GM10248 (cell line): Measurements from ENCODE around the gene PRKAR1B.

Experiments
- CTCF ChIA-PET: fragments of 300-600 bp; sonication (Branson Sonifier 250); formaldehyde crosslinking; extraction: SDS; loops from one replicate; lab custom pipeline; 2021; ENCODE audit warnings: antibody characterized with exemption; lab: Yijun Ruan, JAX
- POLR2A ChIA-PET: fragments of 350-650 bp; sonication (Branson Sonifier 250); formaldehyde crosslinking; extraction: SDS; loops from one replicate; lab custom pipeline; 2020; ENCODE audit warnings: antibody characterized with exemption; lab: Yijun Ruan, JAX
- DNase-seq: peaks from one replicate; pipeline ENCODE4 v3.0.0; 2012; ENCODE audit errors: extremely low spot score
- TF ChIP-seq, protein P1 (sequence below): IDR thresholded peaks from 2 replicates; pipeline ENCODE4 v1.5.1; 2012; ENCODE audit warnings: mild to moderate bottlenecking, low read depth; ENCODE audit errors: extremely low read depth, missing control alignments, control extremely low read depth

PRKAR1B gene

DNA sequence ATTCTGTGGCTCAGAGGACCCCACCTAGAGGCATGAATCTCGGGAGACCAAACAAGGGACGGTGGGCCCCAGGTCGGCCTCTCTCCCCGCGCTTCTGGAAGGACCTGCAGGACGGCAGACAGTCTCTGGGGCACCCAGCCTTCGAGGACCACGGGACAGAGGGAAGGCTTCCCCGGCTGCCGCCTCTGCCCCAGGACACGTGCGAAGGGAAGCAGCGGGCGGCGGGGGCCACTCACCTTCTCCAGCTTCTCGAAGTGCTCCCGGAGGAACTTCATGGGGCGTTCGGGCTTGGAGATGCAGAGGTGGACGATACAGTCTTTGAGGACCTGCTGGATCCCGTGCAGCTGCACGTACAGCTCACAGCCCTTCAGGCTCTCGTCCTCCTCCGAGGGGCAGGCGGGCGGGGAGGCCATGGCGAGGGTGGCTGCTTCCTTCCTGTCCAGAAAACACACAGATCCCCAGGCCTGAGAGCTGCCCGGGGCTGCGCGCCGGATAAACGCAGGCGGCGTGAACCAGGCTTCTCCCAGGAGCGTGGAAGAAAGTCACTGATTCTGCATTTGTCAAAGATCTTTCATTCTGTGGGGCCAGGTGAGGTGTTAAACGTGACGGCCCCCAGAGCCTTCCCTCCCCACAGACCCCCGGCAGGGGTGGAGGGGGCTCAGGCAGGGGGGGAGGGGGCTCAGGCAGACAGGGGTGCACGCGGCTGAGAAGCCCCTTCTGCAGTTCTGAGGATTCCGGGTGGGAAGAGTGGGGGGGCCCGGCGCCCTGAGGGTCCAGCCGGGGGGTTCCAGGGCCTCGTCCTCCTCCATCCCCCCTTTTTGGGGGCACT is 15.8 kb downstream of the PRKAR1B start:
- POLR2A ChIA-PET, result no interaction called here
- DNase-seq, result no peak
- CTCF ChIA-PET, result interaction anchor here (0.9 kb wide), 1 partner anchor 449 kb away, joined by 3 read pairs; no protein-coding TSS in a partner anchor
- TF ChIP-seq, protein P1, sequence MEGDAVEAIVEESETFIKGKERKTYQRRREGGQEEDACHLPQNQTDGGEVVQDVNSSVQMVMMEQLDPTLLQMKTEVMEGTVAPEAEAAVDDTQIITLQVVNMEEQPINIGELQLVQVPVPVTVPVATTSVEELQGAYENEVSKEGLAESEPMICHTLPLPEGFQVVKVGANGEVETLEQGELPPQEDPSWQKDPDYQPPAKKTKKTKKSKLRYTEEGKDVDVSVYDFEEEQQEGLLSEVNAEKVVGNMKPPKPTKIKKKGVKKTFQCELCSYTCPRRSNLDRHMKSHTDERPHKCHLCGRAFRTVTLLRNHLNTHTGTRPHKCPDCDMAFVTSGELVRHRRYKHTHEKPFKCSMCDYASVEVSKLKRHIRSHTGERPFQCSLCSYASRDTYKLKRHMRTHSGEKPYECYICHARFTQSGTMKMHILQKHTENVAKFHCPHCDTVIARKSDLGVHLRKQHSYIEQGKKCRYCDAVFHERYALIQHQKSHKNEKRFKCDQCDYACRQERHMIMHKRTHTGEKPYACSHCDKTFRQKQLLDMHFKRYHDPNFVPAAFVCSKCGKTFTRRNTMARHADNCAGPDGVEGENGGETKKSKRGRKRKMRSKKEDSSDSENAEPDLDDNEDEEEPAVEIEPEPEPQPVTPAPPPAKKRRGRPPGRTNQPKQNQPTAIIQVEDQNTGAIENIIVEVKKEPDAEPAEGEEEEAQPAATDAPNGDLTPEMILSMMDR, result no peak

DNA sequence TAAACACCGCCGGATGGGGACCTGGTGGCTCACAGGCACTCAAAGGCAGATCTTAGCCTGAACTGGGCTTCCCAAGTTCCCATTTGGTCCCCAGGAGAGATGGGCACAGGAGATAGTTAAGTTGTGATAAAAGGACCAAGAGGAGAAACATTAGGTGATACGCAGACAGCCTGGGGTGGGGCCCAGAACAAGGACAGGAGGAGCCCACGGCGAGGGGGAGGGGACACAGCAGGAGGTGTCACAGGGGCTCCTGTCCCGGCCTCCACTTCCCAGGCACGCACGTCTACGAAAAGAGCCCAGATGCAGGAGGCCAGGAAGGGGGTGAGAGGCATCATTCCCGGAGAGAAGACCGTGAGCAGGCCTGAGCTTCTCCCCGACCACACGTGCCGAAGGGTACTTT is 16.9 kb downstream of the PRKAR1B start:
- TF ChIP-seq, protein P1, result no peak
- CTCF ChIA-PET, result interaction anchor here (0.9 kb wide), 1 partner anchor 447 kb away, joined by 3 read pairs; no protein-coding TSS in a partner anchor

DNA sequence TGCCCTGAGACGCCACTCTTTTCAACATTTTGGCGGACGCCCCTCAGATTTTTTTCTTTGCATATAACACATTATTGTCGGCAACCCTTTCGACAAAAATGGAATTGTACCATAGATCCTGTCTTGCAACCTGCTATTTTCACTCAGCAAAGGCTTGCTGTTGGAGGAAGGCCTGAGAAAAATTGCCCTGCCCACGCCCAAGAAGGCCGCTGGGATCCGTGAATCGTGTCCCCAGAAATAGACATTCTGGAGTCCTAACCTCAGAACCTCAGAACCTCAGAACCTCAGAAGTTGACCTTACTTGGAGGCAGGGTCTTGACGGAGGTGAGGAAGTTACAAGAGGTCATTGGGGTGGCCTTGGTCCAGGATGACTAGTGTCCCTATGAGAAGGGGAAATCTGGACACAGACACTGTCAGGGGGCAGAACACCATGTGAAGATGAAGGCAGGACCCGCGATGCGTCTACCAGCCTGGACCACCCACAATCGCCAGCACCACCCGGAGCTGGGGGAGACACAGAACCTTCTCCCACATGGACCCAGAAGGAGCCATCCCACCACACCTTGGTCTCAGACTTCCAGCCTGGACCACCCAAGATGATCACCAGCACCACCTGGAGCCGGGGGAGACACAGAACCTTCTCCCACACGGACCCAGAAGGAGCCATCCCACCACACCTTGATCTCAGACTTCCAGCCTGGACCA is 19.6 kb downstream of the PRKAR1B start:
- DNase-seq, result no peak
- ChIA-PET CTCF (no interaction called here), POLR2A (interaction anchor here (0.6 kb wide), 1 partner anchor 21 kb away, joined by 3 read pairs; no protein-coding TSS in a partner anchor)
- TF ChIP-seq, protein P1, result no peak

More for the DNA sequence above, 16.9 kb downstream of the PRKAR1B start:
- DNase-seq, result no peak
- POLR2A ChIA-PET, result no interaction called here

DNA sequence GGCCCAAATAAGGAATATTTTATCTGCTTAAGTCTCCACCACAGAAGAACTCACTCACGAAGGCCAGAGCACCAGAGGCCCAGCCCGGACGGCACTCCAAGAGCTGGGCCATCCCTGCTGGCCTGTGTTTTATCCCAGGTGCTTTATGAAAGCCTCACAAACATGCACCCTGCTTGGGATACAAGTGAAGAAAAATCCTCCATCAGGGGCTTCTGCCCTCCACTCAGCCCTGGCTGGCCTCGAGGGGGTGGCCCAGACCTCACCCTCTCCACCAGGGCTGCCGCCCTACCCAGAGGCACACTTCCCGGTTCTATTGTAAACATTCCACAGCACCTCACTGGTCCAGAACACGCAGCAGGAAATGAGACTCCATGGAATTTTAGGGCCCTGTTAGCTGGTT is 20.4 kb downstream of the PRKAR1B start:
- TF ChIP-seq, protein P1, result no peak
- POLR2A ChIA-PET, result interaction anchor here (0.6 kb wide), 1 partner anchor 22 kb away, joined by 3 read pairs; no protein-coding TSS in a partner anchor
- CTCF ChIA-PET, result no interaction called here

DNA sequence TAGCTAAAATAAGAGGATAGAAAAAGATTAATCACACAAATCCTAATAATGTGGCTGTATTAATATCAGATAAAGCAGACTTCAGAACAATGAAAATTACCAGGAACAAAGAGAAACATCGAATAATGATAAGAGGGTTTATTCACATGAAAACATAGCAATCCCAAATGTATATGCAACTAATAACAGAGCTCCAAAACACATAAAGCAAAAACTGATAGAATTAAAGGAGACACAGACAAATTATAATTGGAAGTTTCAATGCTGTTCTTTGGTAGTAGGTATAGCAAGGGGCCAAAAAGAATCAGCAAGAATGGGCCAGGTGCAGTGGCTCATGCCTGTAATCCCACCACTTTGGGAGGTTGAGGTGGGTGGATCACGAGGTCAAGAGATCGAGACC is 24.0 kb downstream of the PRKAR1B start:
- no peak for DNase-seq
- ChIA-PET POLR2A (no interaction called here), CTCF (no interaction called here)
- TF ChIP-seq, protein P1, result no peak

More for the DNA sequence above, 20.4 kb downstream of the PRKAR1B start:
- DNase-seq, result no peak

DNA sequence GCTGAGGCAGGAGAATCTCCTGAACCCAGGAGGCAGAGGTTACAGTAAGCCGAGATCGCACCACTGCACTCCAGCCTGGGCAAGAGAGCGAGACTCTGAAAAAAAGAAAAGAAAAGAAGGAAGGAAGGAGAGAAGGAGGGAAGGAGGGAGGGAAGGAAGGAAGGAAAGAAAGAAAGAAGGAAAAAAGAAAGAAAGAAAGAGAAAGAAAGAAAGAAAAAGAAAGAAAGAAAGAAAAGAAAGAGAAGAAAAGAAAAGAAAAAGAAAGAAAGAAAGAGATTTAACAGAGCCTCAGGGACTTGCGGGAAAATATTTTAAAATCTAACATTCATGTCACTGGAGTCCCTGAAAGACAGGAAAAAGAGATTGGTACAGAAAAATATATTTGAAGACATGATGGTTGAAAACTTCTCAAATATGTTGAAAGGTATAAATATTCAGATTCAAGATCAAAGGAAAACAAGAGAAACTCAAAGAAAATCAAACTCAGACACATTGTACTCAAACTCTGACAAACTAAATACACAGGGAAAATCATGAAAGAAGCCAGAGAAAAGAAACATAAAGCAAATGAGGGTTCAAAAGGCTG is 25.9 kb downstream of the PRKAR1B start:
- DNase-seq, result no peak
- POLR2A ChIA-PET, result no interaction called here
- CTCF ChIA-PET, result no interaction called here
- TF ChIP-seq, protein P1, result no peak
